ENCODE results near the gene SENP6. TPM values are rescaled to one million over a fixed set of nuclear protein-coding genes. Genes with fewer than 3 reads are reported as not detected.
A peak's percentile ranks its signal among the peaks of the same experiment; 100 is the strongest.
"Not testable (repeated sequence)": the region's sequence is repeated elsewhere in the genome, so short reads cannot be mapped to it uniquely, and the experiment has no call there.

SENP6 gene
- total and polyA plus RNA-seq, 2 experiments from 2014 or later = 56.4 to 104 TPM

GRCh38 chr6:75568100-75568499 is 33.6 kb upstream of the SENP6 start:
- Histone ChIP-seq H3K27ac (no peak overlapping the region), H3K4me3 (no peak overlapping the region), H3K36me3 (no peaks in the 10 kb centered on the region), H3K9me3 (ENCODE audit: low read depth) (no peaks in the 10 kb centered on the region), H3K27me3 (no peaks in the 10 kb centered on the region), H3K4me1 (ENCODE audit: low read depth) (no peaks in the 10 kb centered on the region)
- TF ChIP-seq CTCF (IDR thresholded peaks at IDR 0.05; ENCODE audit: low read depth, low read length) = no peak
- no peak for DNase-seq (ENCODE audit: low read depth in 1 of 2, low spot score in 1 of 2)

GRCh38 chr6:75568965-75569364 is 32.7 kb upstream of the SENP6 start:
- Histone ChIP-seq H3K4me1 (ENCODE audit: low read depth) (no peaks in the 10 kb centered on the region), H3K9me3 (ENCODE audit: low read depth) (no peaks in the 10 kb centered on the region), H3K27ac (no peak overlapping the region), H3K36me3 (no peaks in the 10 kb centered on the region), H3K27me3 (no peaks in the 10 kb centered on the region), H3K4me3 (no peak overlapping the region)
- TF ChIP-seq CTCF (IDR thresholded peaks at IDR 0.05; ENCODE audit: low read depth, low read length) = no peak
- DNase-seq (ENCODE audit: low read depth in 1 of 2, low spot score in 1 of 2) = no peak

GRCh38 chr6:75570671-75571070 is 31.0 kb upstream of the SENP6 start:
- H3K36me3 ChIP-seq; H3K27ac ChIP-seq; H3K4me3 ChIP-seq; H3K9me3 ChIP-seq (ENCODE audit: low read depth); H3K4me1 ChIP-seq (ENCODE audit: low read depth); H3K27me3 ChIP-seq: not testable (repeated sequence)
- peak in 1 of 2 donors; percentile 16 for DNase-seq (ENCODE audit: low read depth in 1 of 2, low spot score in 1 of 2)

- no peak overlapping the region for H3K4me3 ChIP-seq
- H3K36me3 ChIP-seq = no peaks in the 10 kb centered on the region
- no peak for TF ChIP-seq CTCF (IDR thresholded peaks at IDR 0.05; ENCODE audit: low read depth, low read length)
- DNase-seq (ENCODE audit: low read depth in 1 of 2, low spot score in 1 of 2) = no peak
- no peaks in the 10 kb centered on the region for H3K4me1 ChIP-seq (ENCODE audit: low read depth)
- no peaks in the 10 kb centered on the region for H3K9me3 ChIP-seq (ENCODE audit: low read depth)
- no peak overlapping the region for H3K27ac ChIP-seq
- H3K27me3 ChIP-seq = no peaks in the 10 kb centered on the region
Measured at GRCh38 chr6:75572072-75572471, 29.6 kb upstream of the SENP6 start.

GRCh38 chr6:75579951-75580350 is 21.7 kb upstream of the SENP6 start:
- no peak for TF ChIP-seq CTCF (IDR thresholded peaks at IDR 0.05; ENCODE audit: low read depth, low read length)
- Histone ChIP-seq H3K4me3 (no peak overlapping the region), H3K27me3 (no peaks in the 10 kb centered on the region), H3K27ac (no peak overlapping the region), H3K9me3 (ENCODE audit: low read depth) (no peaks in the 10 kb centered on the region), H3K4me1 (ENCODE audit: low read depth) (no peaks in the 10 kb centered on the region), H3K36me3 (no peaks in the 10 kb centered on the region)
- DNase-seq (ENCODE audit: low read depth in 1 of 2, low spot score in 1 of 2) = no peak

- Histone ChIP-seq H3K9me3 (ENCODE audit: low read depth) (no peaks in the 10 kb centered on the region), H3K27ac (no peak overlapping the region), H3K4me3 (no peak overlapping the region), H3K27me3 (no peaks in the 10 kb centered on the region), H3K4me1 (ENCODE audit: low read depth) (no peaks in the 10 kb centered on the region), H3K36me3 (no peaks in the 10 kb centered on the region)
- DNase-seq (ENCODE audit: low read depth in 1 of 2, low spot score in 1 of 2) = no peak
- TF ChIP-seq CTCF (IDR thresholded peaks at IDR 0.05; ENCODE audit: low read depth, low read length) = no peak
Measured at GRCh38 chr6:75581231-75581630, 20.4 kb upstream of the SENP6 start.

- not testable (repeated sequence) for H3K27me3 ChIP-seq; H3K4me3 ChIP-seq; H3K36me3 ChIP-seq; H3K4me1 ChIP-seq (ENCODE audit: low read depth); DNase-seq (ENCODE audit: low read depth in 1 of 2, low spot score in 1 of 2); H3K9me3 ChIP-seq (ENCODE audit: low read depth); H3K27ac ChIP-seq
Measured at GRCh38 chr6:75584552-75584951, 17.1 kb upstream of the SENP6 start.
